Testis (tissue), 2 donors: ENCODE data around the gene BDH2.

ENCODE experiments used
- CTCF ChIP-seq, 3 experiments: fragments of 450-650 bp in 2 of 3; fragments of 200-600 bp in 1 of 3; sonication (generic) in 1 of 3; IDR thresholded peaks; one replicate each; pipeline ENCODE4 v1.5.1; 2016 to 2019; ENCODE audit warnings: antibody characterized with exemption in 3 of 3, mild to moderate bottlenecking in 2 of 3, moderate library complexity in 1 of 3
- POLR2A ChIP-seq: fragments of 450-650 bp; IDR thresholded peaks from one replicate; pipeline ENCODE4 v1.6.1; 2017; ENCODE audit warnings: antibody characterized with exemption, mild to moderate bottlenecking, moderate library complexity

- TF ChIP-seq CTCF (IDR thresholded peaks at IDR 0.05) (no peak), POLR2A (no peak)
Measured at GRCh38 chr4:103085555-103086196, 14.0 kb downstream of the BDH2 start.
